ENCODE results near the gene MINPP1.
"Not testable (repeated sequence)": the region's sequence is repeated elsewhere in the genome, so short reads cannot be mapped to it uniquely, and the experiment has no call there.

Gene MINPP1, protein sequence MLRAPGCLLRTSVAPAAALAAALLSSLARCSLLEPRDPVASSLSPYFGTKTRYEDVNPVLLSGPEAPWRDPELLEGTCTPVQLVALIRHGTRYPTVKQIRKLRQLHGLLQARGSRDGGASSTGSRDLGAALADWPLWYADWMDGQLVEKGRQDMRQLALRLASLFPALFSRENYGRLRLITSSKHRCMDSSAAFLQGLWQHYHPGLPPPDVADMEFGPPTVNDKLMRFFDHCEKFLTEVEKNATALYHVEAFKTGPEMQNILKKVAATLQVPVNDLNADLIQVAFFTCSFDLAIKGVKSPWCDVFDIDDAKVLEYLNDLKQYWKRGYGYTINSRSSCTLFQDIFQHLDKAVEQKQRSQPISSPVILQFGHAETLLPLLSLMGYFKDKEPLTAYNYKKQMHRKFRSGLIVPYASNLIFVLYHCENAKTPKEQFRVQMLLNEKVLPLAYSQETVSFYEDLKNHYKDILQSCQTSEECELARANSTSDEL

DNA sequence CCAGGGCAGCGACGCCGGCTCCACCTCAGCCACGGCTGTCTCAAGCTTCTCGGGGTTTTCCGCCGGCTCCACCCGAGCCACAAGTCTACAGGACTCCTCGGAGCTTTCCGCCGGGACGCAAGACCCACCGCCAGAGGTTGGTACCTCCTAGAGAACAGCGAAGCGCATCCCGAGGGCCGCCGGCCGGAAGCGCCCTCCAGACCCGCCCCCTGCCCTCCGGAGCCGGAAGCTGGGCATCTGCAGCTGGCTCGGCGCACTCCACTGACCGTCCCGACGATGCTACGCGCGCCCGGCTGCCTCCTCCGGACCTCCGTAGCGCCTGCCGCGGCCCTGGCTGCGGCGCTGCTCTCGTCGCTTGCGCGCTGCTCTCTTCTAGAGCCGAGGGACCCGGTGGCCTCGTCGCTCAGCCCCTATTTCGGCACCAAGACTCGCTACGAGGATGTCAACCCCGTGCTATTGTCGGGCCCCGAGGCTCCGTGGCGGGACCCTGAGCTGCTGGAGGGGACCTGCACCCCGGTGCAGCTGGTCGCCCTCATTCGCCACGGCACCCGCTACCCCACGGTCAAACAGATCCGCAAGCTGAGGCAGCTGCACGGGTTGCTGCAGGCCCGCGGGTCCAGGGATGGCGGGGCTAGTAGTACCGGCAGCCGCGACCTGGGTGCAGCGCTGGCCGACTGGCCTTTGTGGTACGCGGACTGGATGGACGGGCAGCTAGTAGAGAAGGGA lies at the start of gene MINPP1:
MINPP1 (plus strand) TSS at position 254 of the 726 bp plus-strand sequence; CDS start at position 277, 23 bp downstream.
- DNase-seq (ENCODE audit: low read depth): peak; percentile 83

DNA sequence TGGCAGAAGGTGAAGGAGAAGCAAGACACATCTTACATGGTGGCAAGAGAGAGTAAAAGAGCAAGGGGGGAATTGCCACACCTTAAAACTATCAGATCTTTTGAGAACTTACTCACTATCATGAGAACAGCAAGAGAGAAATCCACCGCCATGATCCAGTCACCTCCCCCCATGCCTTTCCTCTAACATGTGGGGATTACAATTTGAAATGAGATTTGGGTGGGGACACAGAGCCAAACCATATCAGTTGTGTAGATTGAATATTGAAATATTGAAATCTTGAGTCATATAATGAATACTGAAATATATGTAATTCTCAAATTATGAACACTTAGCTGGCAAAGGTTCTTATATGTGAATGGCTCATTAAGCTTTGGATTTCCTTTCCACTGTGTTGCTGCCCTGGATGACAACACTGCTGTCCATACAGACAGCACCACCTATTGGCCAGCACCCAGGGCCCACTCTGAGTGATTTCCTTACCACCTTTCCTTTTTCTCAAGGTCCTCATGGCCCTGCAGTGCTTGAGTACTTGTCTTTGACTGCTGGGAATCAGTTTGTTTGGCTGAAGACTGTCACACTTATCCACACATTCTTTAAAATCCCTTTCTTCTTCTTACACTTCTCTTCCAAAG lies 48.0 kb upstream of the MINPP1 start:
- not testable (repeated sequence) for DNase-seq (ENCODE audit: low read depth)

DNA sequence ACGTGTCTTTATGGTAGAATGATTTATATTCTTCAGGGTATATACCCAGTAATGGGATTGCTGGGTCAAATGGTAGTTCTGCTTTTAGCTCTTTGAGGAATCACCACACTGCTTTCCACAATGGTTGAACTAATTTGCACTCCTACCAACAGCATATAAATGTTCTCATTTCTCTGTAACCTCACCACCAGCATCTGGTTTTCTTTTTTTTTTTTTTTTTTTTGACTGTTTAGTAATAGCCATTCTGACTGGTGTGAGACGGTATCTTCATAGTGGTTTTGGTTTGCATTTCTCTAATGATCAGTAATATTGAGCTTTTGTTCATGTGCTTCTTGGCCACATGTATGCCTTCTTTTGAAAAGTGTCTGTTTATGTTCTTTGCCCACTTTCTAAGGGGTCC lies 42.9 kb upstream of the MINPP1 start:
- DNase-seq (ENCODE audit: low read depth): not testable (repeated sequence)

DNA sequence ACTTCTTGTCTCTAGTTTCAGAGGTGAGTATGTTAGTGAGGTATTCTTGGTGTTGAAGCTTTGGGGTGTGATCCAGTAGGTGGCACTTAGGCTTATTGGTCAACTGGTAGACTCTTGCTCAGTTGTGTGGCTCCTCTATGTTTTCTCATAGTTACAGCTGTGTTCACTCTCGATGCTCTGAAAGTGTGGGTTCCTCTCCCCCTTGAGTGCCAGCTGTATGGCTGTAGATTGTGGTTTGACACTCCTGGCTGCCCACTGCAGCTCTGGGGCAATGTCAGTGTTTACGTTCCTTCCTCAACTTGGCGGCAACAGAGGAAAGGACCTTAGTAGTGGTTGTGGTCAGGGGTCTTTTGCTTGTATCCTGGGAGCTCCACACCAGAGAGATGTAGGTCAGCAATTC lies 37.8 kb upstream of the MINPP1 start:
- DNase-seq (ENCODE audit: low read depth): not testable (repeated sequence)

DNA sequence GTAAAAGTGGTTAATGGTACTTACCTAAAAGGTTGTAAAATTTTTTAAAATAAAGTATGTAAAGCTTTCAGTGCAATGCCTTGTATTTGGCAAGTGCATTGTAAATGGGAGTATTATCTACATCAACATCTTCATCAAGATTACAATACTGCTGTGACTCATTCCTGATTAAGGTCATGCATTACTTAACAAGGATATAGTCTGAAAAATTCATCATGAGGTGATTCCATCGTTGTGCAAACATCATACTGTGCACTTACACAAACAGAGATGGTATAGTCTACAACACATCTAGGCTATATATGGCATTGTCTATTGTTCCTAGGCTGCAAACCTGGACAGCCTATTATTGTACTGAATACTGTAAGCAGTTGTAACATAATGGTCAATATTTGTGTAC lies 16.0 kb upstream of the MINPP1 start:
- DNase-seq (ENCODE audit: low read depth): not testable (repeated sequence)

DNA sequence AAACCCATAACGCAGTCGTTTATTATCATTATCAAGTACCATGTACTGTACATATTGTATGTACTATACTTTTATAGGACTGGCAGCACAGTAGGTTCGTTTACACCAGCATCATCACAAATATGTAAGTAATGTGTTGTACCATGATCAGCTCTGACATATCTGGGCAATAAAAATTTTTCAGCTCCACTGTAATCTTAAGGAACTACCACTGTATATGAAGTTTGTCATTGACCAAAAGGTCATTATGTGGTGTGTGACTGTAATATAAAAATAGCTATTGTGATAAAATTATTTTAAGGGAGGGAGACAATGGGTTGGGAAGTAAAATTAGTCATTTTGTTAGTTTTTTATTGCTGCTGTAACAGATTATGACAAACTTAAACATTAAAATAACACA lies 14.4 kb upstream of the MINPP1 start:
- DNase-seq (ENCODE audit: low read depth): not testable (repeated sequence)

DNA sequence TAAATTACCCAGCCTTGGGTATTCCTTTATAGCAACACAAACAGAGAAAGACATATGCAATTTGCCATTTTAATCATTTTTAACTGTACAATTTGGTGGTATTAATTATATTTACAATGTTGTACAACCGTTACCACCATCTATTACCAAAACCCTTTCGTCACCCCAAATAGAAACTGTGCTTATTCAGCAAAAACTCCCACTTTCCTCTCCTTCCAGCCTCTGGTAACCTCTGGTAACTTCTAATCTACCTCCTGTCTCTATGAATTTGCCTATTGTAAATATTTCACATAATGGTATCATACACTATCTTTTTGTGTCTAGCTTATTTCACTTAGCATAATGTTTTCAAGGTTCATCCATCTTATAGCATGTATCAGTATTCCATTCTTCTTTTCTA lies 12.2 kb upstream of the MINPP1 start:
- not testable (repeated sequence) for DNase-seq (ENCODE audit: low read depth)

DNA sequence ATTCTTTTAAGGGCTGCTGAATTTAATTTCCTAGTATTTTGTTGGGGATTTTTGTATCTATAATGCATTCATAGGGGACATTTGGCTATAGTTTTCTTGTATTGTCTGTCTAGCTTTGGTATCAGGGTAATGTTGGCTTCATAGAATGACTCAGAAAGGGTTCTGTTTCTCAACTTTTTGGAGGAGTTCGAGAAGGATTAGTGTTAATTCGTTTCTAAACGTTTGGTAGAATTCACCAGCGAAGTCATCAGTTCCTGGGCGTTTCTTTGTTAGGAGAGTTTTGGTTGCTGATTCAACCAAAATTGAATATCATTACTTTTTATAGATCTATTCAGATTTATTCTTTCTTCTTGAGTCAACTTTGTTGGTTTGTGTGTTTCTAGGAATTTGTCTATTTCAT lies 9.2 kb upstream of the MINPP1 start:
- DNase-seq (ENCODE audit: low read depth): not testable (repeated sequence)

DNA sequence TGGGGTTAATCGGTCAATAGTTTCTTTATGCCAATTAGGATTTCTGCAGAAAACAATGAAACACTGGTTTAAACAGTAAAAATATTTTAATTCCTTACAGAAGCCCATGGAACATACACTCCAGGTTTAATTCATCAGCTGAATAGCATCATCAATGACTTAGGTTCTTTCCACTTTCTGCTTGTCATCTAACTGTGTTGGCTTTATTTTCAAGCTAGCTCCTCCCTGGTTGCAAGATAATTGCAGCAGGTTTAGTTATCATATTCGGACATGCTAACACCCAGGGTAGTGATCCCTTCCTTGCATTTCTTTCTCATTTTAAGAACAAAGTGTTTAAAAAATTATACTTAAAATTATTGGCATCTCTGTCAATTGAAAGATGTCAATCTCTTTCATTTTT lies 7.3 kb upstream of the MINPP1 start:
- DNase-seq (ENCODE audit: low read depth): not testable (repeated sequence)

DNA sequence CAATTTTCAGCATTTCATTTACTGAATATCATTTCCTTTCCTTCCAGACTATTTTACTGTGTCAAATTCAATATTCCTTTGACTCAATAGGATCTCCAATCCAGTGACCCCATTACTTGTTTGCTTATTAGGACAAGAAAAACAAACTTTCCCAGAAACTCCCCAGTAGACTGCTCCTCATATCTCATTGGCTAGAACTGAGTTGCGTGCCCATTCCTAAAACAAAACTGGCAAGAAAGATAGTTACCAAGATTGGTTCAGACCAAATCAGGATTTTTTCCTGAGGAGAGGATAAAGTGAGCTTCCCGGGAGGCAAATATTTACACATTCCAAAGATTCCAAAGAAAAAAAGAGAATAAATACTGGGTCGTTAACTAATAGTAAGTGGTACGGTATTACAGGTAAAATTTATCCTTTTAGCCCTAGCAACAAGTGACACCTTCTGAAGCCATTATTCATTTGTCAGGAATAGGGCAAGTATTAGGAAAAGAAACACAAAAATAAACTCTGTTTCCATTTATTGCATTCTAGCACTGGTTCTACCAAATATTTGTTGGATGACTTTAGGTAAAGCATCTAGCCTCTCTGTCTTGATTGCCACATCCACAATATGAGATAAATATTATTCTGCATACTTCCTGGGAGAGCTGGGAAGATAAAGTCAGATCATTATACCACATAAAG lies 6.4 kb upstream of the MINPP1 start:
- DNase-seq (ENCODE audit: low read depth): not testable (repeated sequence)

DNA sequence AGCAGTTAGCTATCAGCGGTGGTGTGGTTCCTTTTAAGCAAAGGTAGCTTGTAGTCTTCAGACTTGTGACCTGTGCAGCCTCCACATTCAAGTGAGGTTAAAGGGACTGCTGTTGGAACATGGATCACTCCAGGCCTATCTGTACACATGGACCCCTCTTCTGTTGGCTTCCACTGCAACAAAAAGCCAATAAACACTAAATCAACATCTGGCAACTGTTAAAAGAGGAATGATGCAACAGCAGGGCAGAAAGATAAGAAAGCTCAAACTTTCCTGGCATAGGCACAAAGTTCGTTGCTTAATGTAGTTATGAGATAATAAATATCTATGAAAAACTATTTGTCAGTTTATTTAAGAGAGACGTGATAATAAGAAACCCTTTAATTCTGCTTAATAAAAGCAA lies 4.0 kb upstream of the MINPP1 start:
- no peak for DNase-seq (ENCODE audit: low read depth)

DNA sequence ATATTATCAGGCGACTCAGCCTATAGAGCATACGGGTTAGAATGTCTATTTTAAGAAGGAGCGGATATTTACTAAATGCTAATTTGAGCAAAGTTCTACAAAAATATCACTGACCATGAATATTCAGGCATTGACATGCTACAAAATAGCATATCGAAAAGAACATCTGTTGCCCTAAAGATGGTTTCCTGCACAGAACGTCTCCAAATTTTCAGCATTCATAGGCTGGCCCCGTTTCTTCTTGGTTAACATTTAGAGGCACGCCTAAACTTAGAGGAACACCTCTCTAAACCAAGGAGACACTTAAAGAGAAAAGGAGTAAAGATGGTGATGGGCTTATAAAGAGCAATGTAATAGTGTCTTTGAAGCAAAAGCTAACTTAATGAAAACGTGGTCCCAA lies 1.3 kb upstream of the MINPP1 start:
- DNase-seq (ENCODE audit: low read depth): no peak

DNA sequence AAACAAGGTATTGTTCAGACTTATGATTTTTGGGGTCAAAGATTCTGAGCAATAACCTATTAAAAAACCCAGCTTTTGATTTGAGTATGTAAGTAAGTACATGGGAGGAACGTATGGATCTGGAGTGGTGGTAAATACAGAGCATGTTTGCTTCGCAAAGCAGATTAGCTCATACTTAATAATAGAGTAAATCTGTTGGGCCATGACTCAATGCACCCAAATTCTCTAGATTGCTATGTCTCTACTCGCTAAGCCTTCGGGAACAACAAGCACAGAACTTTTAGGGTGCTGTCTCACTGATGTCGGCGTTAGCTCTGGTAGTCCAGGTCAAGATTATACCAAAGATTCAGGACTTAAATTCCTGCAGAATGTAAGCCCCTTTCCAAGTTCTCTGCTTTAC lies 807 bp upstream of the MINPP1 start:
- no peak for DNase-seq (ENCODE audit: low read depth)

DNA sequence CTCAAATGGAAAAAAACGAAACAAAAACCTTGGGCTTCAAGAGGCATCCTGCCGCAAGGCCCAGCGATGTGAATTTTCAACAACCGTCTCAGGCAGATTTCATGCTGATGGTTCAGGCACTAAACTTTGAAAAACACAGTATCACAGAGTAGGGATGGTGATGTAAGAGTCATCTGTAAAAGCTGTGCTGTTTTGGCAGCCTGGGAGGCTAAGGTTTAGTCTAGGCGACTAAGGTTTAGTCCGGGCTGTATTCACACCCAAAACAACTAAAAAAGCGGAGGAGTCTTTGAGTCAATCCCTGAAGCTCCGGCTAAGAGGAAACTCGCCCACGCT lies 420 bp upstream of the MINPP1 start:
- no peak for DNase-seq (ENCODE audit: low read depth)

DNA sequence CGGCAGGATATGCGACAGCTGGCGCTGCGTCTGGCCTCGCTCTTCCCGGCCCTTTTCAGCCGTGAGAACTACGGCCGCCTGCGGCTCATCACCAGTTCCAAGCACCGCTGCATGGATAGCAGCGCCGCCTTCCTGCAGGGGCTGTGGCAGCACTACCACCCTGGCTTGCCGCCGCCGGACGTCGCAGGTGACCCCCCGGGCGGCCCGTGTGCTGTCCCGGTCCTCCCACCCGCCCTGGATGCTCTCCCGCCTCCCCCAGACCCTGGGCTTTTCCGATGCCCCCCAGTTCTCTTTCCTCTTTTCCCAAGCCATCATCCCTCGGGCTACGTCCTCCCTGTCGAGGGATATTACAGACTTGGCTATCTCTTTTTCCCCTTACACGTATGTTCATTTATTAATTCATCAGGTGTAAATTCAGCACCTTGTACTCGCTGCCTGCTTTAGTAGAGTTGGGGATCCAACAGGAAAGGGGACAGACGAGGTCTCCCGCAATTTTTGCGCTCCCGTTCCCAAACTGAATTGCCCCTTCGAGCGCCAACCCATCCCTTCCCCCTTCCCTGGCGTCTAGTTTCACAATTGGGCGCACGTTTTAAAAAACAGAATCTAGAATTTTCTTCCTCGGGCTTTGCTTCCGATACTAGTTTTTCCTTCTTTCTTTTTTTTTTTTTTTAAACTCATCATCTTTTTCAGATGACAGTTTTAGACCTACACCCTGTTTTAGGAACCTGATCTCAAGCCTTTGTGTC lies 846 bp downstream of the MINPP1 start:
- DNase-seq (ENCODE audit: low read depth): peak; percentile 22

DNA sequence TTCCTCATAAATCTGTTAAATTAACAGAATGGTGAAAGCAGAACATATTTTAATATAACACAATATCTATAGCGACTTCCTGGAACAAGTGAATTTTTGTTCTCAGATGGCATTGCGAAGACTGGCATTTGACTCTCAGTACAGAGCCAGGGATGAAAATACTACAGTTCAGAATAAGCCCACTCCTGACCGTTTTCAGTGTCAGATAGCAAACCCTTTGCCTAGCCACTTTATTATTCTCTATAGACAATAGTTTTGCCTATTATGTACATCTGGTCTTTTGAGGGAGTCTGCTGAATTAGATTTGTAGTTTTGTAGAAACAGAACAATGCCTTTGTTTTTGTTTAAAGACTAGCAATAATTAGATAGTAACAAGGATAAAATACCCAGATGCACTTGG lies 2.3 kb downstream of the MINPP1 start:
- DNase-seq (ENCODE audit: low read depth): no peak

DNA sequence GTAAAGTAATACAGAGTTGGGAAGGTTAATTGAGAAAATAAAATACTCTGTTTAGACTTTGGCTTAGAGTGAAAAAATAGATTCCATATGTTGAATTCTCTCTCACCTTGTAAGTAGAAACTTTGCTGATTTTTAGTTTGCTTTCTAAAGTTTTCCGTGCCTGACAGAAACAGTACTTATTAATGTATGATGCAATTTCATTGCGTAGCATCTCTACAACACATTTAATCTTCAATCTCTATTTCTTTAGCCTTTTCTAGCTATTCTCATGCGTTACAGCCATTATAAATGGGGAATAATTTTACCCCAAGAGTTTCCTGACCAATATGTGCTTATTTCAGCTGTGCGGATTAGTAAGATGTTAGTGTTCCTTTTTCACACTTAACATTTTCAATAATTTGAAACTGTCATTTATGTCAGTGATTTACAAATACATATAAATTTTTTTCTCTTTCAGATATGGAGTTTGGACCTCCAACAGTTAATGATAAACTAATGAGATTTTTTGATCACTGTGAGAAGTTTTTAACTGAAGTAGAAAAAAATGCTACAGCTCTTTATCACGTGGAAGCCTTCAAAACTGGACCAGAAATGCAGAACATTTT lies 3.3 kb downstream of the MINPP1 start:
- no peak for DNase-seq (ENCODE audit: low read depth)

DNA sequence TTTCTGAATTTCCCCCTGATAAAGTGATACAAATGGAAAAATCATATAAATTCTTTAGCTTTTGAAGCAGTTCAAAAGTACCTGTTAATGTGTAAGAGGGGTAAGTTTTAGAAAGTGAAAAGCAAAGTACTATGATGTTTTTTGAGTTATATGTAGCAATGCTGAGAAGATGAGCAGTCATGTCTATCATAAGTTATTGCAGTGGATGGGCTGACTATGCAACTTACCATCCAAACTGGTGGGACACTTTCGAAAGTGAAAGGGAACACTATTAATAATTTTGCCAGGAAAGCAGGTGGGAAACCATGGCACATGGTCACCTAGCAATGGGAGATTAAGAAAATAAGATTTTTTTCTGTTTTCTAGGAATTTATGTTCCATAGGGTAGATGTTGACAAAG lies 4.1 kb downstream of the MINPP1 start:
- DNase-seq (ENCODE audit: low read depth): no peak

DNA sequence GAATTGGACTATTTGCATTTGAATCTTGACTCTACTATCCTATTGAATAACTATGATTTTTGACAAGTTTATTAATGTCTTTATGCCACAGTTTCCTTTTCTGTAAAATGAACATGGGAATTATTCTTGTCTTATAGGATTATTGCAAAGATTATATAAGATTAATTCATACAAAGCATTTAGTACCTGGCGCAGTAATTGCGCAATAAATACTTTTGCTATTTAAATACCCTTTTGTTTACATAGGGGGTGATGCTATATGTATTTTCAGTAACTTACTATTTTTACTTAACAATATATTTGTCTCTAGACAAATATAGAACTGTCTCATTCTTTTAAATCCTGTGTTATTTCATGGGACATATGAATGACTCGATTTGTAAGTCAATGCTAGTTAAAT lies 5.3 kb downstream of the MINPP1 start:
- no peak for DNase-seq (ENCODE audit: low read depth)

DNA sequence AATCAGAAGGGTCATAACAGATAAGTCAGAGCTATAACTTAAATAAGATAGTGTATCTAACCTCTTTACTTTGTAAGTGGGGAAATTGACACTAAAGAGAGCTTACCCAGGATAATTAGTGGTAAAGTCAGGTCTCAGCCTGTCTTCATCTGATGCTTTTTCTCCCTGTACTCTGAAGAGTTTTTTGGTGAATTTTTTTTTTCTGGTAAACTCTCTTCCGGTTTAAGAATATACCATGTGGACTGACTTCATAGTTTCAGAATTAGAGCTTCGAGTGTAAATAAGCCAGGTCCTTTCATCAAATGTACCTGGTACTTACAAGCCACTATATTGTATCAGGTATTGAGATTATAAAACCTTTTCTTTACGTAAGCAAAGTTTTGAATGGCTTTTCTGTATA lies 6.8 kb downstream of the MINPP1 start:
- DNase-seq (ENCODE audit: low read depth): no peak

DNA sequence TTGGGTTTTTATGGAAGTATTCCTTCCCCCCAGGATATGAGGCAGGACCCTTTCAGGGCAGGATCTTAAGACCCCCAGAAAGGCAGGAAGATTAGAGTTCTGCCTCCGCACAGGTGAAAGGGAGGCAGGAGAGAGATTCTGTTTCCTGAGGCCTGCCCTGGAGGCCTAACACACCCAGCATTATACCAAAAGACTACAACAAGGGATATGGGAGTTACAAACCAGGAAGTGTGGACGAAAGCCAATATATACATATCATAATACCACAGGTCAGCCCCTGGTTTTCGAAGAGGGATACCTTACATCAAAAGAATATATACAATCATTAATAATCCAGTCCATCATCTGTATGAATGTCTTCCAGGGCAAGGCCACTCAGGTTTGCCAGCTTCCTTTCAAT lies 14.2 kb downstream of the MINPP1 start:
- DNase-seq (ENCODE audit: low read depth): no peak
